NOMO-1 treated with dmso at 0.1 percent for 144 hours (cell line): ENCODE data around the gene MYO1A.
A peak's percentile ranks its signal among the peaks of the same experiment; 100 is the strongest.
"Not testable (repeated sequence)": the region's sequence is repeated elsewhere in the genome, so short reads cannot be mapped to it uniquely, and the experiment has no call there.

Experiments
- DNase-seq: peaks from one replicate; lab custom pipeline; 2025; ENCODE audit not compliant: unreplicated experiment; lab: John Stamatoyannopoulos, UW

The MYO1A gene

GRCh38 chr12:57087691-57088353 is 37.9 kb upstream of the MYO1A start:
- peak; percentile 52 for DNase-seq

GRCh38 chr12:57087010-57087690 is 37.2 kb upstream of the MYO1A start:
- peak; percentile 41 for DNase-seq

- no peak for DNase-seq
These were observed 36.6 kb upstream of the MYO1A start for GRCh38 chr12:57086493-57087009.

- DNase-seq: no peak
These were observed 36.1 kb upstream of the MYO1A start for GRCh38 chr12:57085999-57086492.

- no peak for DNase-seq
These were observed 30.9 kb upstream of the MYO1A start for GRCh38 chr12:57080855-57081254.

GRCh38 chr12:57079821-57080220 is 29.9 kb upstream of the MYO1A start:
- DNase-seq: no peak

- peak; percentile 100 for DNase-seq
These were observed 28.8 kb upstream of the MYO1A start, which contains the start of gene NEMP1 for GRCh38 chr12:57078519-57079404. NEMP1 (minus strand) TSS chr12:57078791; CDS start chr12:57078745, 46 bp downstream.

GRCh38 chr12:57073566-57074450 is 23.9 kb upstream of the MYO1A start:
- not testable (repeated sequence) for DNase-seq

- no peak for DNase-seq
These were observed 22.7 kb upstream of the MYO1A start for GRCh38 chr12:57072661-57073060.

GRCh38 chr12:57069523-57069922 is 19.6 kb upstream of the MYO1A start:
- peak; percentile 92 for DNase-seq

GRCh38 chr12:57066245-57066644 is 16.3 kb upstream of the MYO1A start:
- DNase-seq: no peak

- DNase-seq: no peak
These were observed 14.2 kb upstream of the MYO1A start for GRCh38 chr12:57063991-57064685.

- DNase-seq: no peak
These were observed 8.5 kb upstream of the MYO1A start for GRCh38 chr12:57058454-57058853.

- no peak for DNase-seq
These were observed 7.3 kb upstream of the MYO1A start for GRCh38 chr12:57057067-57057751.

GRCh38 chr12:57055824-57056223 is 5.9 kb upstream of the MYO1A start:
- DNase-seq: peak; percentile 56

- DNase-seq: not testable (repeated sequence)
These were observed 4.0 kb upstream of the MYO1A start for GRCh38 chr12:57053901-57054300.

GRCh38 chr12:57053146-57053545 is 3.2 kb upstream of the MYO1A start:
- DNase-seq: not testable (repeated sequence)

- DNase-seq: no peak
These were observed 1.1 kb upstream of the MYO1A start for GRCh38 chr12:57051011-57051410.

- DNase-seq: no peak
These were observed 846 bp downstream of the MYO1A start for GRCh38 chr12:57049119-57049446.
